ENCODE data around the gene SERPINB12.

DNA sequence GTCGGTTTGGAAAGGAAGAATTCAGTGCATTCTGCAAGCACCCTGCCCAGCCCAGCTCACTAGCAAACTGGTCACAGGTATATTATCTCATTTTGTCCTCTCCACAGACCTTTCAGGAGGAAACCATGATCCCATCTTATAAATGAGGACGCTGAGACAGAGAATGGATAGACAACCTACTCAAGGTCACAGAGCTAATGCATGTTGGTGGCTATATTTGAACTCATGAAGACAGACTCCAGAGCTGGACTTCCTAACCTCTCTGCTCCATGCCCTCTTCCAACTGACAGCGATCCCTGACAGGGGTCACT lies 35.9 kb upstream of the SERPINB12 start:
- TF ChIP-seq, protein P1, sequence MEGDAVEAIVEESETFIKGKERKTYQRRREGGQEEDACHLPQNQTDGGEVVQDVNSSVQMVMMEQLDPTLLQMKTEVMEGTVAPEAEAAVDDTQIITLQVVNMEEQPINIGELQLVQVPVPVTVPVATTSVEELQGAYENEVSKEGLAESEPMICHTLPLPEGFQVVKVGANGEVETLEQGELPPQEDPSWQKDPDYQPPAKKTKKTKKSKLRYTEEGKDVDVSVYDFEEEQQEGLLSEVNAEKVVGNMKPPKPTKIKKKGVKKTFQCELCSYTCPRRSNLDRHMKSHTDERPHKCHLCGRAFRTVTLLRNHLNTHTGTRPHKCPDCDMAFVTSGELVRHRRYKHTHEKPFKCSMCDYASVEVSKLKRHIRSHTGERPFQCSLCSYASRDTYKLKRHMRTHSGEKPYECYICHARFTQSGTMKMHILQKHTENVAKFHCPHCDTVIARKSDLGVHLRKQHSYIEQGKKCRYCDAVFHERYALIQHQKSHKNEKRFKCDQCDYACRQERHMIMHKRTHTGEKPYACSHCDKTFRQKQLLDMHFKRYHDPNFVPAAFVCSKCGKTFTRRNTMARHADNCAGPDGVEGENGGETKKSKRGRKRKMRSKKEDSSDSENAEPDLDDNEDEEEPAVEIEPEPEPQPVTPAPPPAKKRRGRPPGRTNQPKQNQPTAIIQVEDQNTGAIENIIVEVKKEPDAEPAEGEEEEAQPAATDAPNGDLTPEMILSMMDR (IDR thresholded peaks at IDR 0.05) = no peak
- TF ChIP-seq POLR2A (IDR thresholded peaks at IDR 0.05) = no peak
